ENCODE results near the gene PLXNA4.

DNA sequence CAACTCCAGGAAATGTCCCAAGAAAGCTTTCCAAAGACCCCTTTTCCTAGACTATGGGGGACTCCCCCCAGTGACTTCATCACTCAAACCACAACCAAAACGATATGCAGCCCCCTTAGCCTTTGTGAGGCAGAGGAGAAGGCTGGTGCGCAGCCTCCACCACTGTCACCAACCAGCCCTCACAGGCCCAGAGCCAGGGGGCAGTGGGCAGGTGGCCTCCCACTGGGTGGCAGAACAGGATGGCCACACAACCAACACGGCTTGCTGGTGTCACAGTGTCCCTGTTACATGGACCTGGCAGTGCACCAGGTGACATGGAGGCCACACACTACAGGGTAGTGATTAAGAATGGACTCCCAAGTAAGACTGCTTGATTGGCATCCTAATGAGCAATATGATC lies 172.0 kb downstream of the PLXNA4 start:
- TF ChIP-seq PBX3 (IDR thresholded peaks at IDR 0.05): no peak
- TF ChIP-seq, protein P1, sequence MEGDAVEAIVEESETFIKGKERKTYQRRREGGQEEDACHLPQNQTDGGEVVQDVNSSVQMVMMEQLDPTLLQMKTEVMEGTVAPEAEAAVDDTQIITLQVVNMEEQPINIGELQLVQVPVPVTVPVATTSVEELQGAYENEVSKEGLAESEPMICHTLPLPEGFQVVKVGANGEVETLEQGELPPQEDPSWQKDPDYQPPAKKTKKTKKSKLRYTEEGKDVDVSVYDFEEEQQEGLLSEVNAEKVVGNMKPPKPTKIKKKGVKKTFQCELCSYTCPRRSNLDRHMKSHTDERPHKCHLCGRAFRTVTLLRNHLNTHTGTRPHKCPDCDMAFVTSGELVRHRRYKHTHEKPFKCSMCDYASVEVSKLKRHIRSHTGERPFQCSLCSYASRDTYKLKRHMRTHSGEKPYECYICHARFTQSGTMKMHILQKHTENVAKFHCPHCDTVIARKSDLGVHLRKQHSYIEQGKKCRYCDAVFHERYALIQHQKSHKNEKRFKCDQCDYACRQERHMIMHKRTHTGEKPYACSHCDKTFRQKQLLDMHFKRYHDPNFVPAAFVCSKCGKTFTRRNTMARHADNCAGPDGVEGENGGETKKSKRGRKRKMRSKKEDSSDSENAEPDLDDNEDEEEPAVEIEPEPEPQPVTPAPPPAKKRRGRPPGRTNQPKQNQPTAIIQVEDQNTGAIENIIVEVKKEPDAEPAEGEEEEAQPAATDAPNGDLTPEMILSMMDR (IDR thresholded peaks at IDR 0.05): no peak
- no peak for TF ChIP-seq POLR2A (IDR thresholded peaks at IDR 0.05; ENCODE audit: low read length)

All from A549 (cell line).